ENCODE data around the gene PCDHGB6. TPM values are rescaled to one million over a fixed set of nuclear protein-coding genes. Genes with fewer than 3 reads are reported as not detected.

The PCDHGB6 gene
- total RNA-seq, 1 experiment from 2014 or later, result 6.0 TPM

- ChIA-PET CTCF (interaction anchor here (0.6 to 1.9 kb wide), 12 partner anchors 12 to 247 kb away, joined by 3 to 5 read pairs (median 4); partner anchors contain the start of genes PCDHB14, PCDHB15, PCDHB5 and PCDHGA10), POLR2A (no interaction called here)
- H3K36me3 Mint-ChIP-seq, result peaks cover 30% of the 10 kb centered on the region
- H3K4me3 Mint-ChIP-seq, result peak within 1 kb of the TSS; percentile 84
- ATAC-seq (no peak), DNase-seq (ENCODE audit: low spot score) (no peak)
- no peaks in the 10 kb centered on the region for H3K4me1 Mint-ChIP-seq
- H3K27ac Mint-ChIP-seq, result peak within 1 kb of the TSS; percentile 74; the same call in 1 of the 2 replicates
- no peak for TF ChIP-seq ATF3 (CRISPR knock-in tag; conservative IDR thresholded peaks at IDR 0.05)
- no peak for TF ChIP-seq TEAD4 (CRISPR knock-in tag; IDR thresholded peaks at IDR 0.05)
- no peak for TF ChIP-seq GRHL2 (CRISPR knock-in tag; IDR thresholded peaks at IDR 0.05; ENCODE audit: insufficient replicate concordance, severe bottlenecking)
- TF ChIP-seq HMGXB4 (CRISPR knock-in tag; IDR thresholded peaks at IDR 0.05), result no peak
- TF ChIP-seq ZNF396 (CRISPR knock-in tag; IDR thresholded peaks at IDR 0.05; ENCODE audit: borderline replicate concordance), result no peak
- no peak for TF ChIP-seq ZNF232 (CRISPR knock-in tag; IDR thresholded peaks at IDR 0.05)
- no peak for TF ChIP-seq MXD4 (CRISPR knock-in tag; IDR thresholded peaks at IDR 0.05; ENCODE audit: borderline replicate concordance)
- no peak for TF ChIP-seq NR1H2 (CRISPR knock-in tag; IDR thresholded peaks at IDR 0.05)
- TF ChIP-seq JAZF1 (CRISPR knock-in tag; IDR thresholded peaks at IDR 0.05), result no peak
- TF ChIP-seq ARID4B (CRISPR knock-in tag; IDR thresholded peaks at IDR 0.05; ENCODE audit: borderline replicate concordance), result no peak
- no peak for TF ChIP-seq IRF1 (CRISPR knock-in tag; IDR thresholded peaks at IDR 0.05)
- no peak for TF ChIP-seq NFYB (CRISPR knock-in tag; conservative IDR thresholded peaks at IDR 0.05; ENCODE audit: low read depth)
- no peak for TF ChIP-seq TEAD1 (CRISPR knock-in tag; IDR thresholded peaks at IDR 0.05)
- no peak for TF ChIP-seq SOX15 (CRISPR knock-in tag; IDR thresholded peaks at IDR 0.05)
- no peak for TF ChIP-seq EMX1 (CRISPR knock-in tag; IDR thresholded peaks at IDR 0.05)
- H3K9me3 Mint-ChIP-seq, result peaks cover 42% of the 10 kb centered on the region
- peaks cover 18% of the 10 kb centered on the region for H3K27me3 Mint-ChIP-seq (ENCODE audit: low read depth)
These were observed 25.1 kb upstream of the PCDHGB6 start, which contains the start of gene PCDHGA7 for GRCh38 chr5:141382469-141383294. TSS of gene PCDHGA7 (plus strand) at chr5:141382742. CDS start at chr5:141382900, 158 bp downstream.

- peaks cover 20% of the 10 kb centered on the region for H3K27me3 Mint-ChIP-seq (ENCODE audit: low read depth)
- ATAC-seq (no peak), DNase-seq (ENCODE audit: low spot score) (no peak)
- H3K9me3 Mint-ChIP-seq, result peaks cover 44% of the 10 kb centered on the region
- H3K36me3 Mint-ChIP-seq, result peaks cover 33% of the 10 kb centered on the region
- ChIA-PET POLR2A (no interaction called here), CTCF (interaction anchor here (0.8 to 1.9 kb wide), 10 partner anchors 13 to 248 kb away, joined by 3 to 5 read pairs (median 4); partner anchors contain the start of genes PCDHB14, PCDHB15, PCDHB5 and PCDHGA10)
- no peak for TF ChIP-seq TEAD4 (CRISPR knock-in tag; IDR thresholded peaks at IDR 0.05)
- TF ChIP-seq JUN (CRISPR knock-in tag; IDR thresholded peaks at IDR 0.05), result no peak
- TF ChIP-seq GRHL2 (CRISPR knock-in tag; IDR thresholded peaks at IDR 0.05; ENCODE audit: insufficient replicate concordance, severe bottlenecking), result no peak
- TF ChIP-seq NR3C1 (CRISPR knock-in tag; conservative IDR thresholded peaks at IDR 0.05; ENCODE audit: low read depth), result no peak
- H3K27ac Mint-ChIP-seq, result no peak overlapping the region
- 0 out of 2 replicates have a peak, but pooled peaks cover under 1% of the 10 kb centered on the region for H3K4me1 Mint-ChIP-seq
- H3K4me3 Mint-ChIP-seq, result peak overlapping the region; percentile 84
These were observed 24.5 kb upstream of the PCDHGB6 start for GRCh38 chr5:141383345-141383744.

Measured in WTC11 (cell line).